Caki2 (cell line): ENCODE results near the gene KIF26B. TPM values are rescaled to one million over a fixed set of nuclear protein-coding genes. Genes with fewer than 3 reads are reported as not detected.
A peak's percentile ranks its signal among the peaks of the same experiment; 100 is the strongest.
"Not testable (repeated sequence)": the region's sequence is repeated elsewhere in the genome, so short reads cannot be mapped to it uniquely, and the experiment has no call there.

Source experiments
- DNase-seq: peaks from one replicate; pipeline ENCODE4 v3.0.0-alpha.2; 2015; ENCODE audit warnings: low read depth
- in situ Hi-C: cut with HindIII; loops from 2 replicates; pipeline ENCODE4 v1.10.0; 2016; ENCODE audit warnings: low sequenced_read_pairs, low pct_unique_long_range_greater_than_20kb, mixed read lengths
- total RNA-seq: library from RNA; depleted of rRNA; stranded (reverse); fragments of >200 nt; shearing (Covaris generic); gene quantifications from 2 replicates; pipeline ENCODE4 v1.2.3, GENCODE V29; 2014; ENCODE audit warnings: low replicate concordance

Gene KIF26B
- total RNA-seq, 1 experiment from 2014 or later = 1.1 TPM

DNA sequence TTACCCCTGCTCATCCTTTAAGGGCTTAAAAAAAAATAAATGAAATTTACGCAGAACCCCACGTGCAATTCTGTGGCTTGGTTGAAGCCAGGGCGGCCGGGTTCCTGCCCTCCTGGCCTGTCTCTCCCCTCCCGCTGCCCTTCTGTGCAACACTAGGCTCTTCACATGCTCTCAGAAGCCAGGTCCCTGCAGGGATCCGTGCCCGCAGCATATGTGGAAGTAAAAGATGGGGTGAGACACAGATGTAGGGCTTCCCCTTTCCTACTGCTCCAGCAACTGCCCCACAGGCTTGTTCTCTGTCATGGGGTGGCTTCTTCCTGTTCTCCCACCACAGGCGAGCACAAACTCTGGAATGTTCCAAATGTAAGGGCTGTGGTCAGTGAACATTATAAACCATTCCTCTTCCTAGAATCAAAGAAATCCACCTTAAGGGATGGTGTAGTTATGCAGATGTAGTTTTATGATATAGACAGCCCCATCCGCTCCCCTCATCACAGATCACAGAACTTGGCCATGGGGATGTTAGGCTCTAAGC lies 535.4 kb downstream of the KIF26B start:
- in situ Hi-C loops = no loop called here
- no peak for DNase-seq

DNA sequence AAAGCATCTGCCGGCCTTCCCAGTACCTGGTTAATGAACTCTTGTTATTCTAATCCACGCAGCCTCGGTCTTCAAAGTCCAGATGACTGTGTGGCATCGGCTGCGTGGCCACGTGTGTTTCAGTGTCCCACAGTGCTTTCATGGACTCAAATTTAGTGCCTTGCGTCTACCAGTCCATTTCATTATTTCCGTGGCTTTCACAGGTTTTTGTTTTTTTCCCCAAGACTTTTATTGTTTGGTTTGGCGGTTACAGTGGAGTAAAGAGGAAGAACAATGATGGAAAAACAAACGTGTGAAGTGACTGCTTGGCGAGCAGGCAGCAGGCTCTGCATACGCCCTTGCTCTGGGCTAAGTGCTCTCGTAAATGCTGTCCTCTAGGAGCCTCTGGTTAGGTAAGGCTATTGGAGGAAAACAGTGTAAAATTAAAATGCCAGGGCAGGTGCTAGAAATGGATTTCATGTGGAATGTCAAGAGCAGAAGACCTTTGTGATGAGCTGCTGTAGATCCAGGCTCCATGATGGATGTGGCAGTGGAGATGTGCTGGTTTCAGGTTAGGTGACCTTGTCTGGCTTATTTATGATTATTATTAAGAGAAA lies 536.3 kb downstream of the KIF26B start:
- in situ Hi-C loops = no loop called here
- DNase-seq = no peak

DNA sequence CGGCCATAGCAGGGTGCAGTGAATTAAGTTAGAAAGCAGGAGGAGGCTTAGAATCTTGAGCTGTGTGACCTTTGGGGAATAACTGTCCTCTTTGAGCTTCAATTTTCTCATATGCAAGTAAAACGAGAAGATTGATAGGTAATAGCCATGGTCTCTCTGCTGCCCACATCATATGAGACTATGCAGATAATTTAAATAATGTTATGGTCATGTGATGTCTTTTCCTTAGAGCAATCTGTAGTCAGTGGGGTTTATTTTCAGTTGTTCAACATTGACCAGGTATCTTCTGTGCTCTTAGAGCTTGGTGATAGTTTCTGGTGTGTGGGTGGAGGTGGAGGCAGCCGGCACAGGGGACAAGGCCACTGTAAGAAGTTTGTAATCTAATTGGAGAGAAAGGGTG lies 537.1 kb downstream of the KIF26B start:
- in situ Hi-C loops = no loop called here
- DNase-seq = no peak

DNA sequence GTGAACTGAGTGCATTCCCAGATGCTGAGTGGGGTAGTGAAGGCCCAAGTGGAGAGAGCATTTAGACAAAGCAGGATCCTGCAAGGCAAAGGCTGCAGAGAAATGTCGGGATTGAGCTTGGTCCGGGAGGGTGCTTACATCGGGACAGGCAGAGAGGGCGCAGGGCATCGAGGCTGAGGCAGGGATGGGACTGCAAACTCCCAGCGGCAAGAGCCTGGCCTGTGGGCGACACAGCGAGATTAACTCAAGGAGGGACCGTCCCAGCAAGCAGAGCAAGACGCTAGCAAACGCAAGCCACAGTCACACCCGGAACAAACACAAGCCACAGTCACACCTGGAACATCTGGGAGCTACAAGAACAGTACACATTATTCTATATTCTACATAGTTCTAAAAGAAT lies 537.5 kb downstream of the KIF26B start:
- in situ Hi-C loops = no loop called here
- no peak for DNase-seq

DNA sequence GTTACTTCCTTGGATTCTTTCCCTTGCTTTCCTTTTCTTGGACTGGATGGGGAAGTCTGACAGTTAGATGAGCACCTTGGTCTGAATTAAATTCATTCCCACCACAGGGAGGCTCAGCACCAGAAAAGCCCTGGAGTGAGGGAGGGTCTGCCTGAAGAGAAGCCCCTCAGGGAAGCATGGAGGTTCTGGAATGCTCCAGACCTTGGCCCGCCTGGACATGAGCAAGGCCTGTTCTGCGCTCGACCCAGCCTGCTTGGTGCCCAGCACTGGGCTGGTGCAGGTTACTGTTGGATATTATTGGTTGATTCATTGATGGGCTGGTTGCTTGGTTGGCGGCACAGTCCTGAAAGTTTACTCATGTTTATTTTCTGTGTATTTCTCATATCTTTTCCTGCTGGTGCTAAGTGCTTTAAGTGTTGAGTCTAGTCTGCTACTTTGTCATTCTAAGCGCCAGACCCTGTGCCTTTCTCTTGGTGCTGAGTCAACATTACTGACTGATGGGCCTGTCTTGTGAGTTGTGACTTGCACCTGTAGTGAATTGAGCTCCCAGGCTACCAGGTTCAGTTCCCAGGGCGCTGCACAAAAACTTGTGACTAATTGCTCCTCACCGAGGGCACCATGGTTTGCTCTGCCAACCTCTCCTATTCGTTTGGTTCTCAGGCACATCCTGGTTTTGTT lies 538.5 kb downstream of the KIF26B start:
- in situ Hi-C loops = no loop called here
- no peak for DNase-seq

DNA sequence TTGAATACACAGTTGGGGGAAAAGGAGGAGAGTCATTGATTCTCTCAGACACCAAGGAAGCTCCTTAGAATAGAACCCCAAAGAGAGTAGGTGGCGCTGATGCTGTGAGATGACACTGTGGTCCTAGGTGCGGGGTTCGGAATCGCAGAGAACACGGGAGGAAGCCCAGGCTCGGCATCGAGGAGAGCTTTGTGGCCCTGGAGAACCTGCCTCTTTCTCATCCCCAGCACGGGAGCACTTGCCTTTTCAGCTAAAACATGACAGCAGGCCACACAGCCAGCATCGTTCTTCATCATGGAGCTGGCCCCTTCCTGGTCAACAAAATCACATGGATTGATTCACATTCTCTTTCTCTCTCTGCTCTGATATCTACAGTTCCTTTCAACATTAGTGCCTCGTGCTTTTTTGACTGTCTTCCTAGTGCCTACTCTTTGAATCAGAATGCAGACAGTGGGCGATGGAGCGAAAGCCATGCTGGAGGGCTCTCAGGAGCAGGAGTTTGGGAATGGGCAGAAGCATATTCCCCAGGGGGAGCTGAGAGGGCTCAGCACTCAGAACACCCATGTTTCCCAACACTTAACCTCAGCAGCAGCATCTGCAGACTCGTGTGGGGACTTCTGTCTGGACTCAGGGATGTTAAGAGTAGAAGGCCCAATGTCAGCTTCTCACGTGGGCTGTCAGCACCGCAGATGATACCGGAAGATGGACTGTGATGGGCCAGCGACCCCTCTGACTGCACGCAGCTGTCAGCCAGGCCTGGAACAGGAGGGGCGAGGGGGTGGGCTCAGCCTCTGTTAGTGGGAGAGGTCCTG lies 539.4 kb downstream of the KIF26B start:
- in situ Hi-C loops = no loop called here
- no peak for DNase-seq

DNA sequence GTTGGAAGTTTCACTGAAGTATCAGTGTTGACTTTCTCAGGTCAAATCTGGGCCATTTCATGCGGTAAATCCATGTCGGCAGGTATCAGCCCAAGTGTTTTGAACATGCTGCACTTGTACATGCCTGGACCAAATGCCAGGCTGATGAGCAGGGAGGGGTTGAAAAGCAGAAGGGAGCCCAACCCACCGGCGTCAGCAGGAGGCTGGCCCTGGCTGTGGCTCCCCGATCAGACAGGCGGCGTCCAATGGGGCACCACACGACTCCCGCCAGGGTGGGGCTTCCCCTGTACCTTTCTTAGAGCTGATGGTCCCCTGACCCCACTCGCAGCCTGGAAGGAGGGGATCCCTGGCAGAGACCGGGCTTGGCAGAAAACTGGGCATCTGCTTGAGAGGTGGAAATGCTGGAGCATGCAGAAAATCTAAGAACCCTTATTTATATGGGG lies 540.0 kb downstream of the KIF26B start:
- in situ Hi-C loops = no loop called here
- no peak for DNase-seq

DNA sequence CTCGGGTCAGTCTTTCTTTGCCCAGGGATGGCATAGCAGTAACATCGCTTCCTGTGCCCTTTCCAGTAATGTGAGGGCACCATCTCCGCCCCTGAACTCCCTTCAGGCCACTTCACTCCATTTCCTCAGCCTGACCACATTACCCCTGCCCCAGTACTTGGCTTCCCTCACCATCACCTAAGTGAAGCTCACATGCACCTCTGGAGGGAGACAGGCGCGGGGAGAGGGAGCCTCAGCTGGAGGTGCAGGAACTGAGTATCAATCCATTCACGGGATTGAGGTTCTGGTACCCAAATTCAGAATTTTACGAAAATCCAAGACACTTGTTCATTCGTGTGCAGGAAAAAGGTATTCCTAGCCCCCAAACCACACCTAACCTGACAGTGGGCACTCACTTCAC lies 540.4 kb downstream of the KIF26B start:
- in situ Hi-C loops = no loop called here
- DNase-seq = no peak

DNA sequence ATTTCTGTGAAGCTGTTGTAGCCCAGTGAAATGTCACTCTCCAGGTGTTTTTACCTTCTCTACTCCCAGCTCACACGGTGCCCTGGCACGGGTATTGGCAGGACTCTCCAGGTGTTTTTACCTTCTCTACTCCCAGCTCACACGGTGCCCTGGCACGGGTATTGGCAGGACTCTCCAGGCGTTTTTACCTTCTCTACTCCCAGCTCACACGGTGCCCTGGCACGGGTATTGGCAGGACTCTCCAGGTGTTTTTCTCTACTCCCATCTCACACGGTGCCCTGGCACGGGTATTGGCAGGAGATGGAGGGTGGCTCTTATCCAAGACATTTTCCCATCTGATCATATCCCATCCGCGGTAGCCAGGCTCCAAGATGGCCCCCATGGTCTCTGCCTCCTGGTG lies 540.9 kb downstream of the KIF26B start:
- in situ Hi-C loops, DNase-seq: not testable (repeated sequence)

DNA sequence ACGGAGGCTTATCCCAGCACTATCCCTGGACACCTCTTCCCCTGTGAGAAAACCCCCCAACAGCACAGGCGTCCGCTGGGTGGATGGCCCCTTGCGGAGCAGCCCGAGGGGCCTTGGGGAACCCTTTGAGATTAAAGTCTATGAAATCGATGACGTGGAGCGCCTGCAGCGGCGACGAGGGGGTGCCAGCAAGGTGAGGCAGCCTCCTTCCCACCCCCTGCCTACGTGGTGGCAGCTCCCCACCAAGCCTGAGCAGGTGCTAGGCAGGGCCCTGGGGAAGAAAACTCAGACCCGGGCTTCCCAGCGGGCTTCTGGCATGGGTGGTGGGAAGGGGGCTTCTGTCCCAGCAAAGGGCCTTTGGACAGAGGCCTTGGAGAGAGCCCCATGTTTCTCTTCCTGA lies 543.3 kb downstream of the KIF26B start:
- no peak for DNase-seq
- in situ Hi-C loops = no loop called here

DNA sequence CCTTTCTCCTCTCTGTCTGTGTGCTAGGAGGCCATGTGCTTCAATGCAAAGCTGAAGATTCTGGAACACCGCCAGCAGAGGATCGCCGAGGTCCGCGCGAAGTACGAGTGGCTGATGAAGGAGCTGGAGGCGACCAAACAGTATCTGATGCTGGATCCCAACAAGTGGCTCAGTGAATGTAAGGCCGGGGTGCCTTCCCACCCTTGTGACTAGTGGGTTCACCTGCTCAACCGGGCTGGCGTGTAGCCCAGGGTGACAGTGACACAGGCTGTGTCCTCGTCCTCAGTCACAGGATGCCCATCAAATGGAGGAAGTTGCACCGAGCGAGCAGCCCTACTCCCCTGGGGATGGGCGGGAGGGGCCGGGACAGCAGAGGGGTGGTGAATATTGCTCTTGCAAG lies 544.1 kb downstream of the KIF26B start:
- in situ Hi-C loops = no loop called here
- no peak for DNase-seq

DNA sequence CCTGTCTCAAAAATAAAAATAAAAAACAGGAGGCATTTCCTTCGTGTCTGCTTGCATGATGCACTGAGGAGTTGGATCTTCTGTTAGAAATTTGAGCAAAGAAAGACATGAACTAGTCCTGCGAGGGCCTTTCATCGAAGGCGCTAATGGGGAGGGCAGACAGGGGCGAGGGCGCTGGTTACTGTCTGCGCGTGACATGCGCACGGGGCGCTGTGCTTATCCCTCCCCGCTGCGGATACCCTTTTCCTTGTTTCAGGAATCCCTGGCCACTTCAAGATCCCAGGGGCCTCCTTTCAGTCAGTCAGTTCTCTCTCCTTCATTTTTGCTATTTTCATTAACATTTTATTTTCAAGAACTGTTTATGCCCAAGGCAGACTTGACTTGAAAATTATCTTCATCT lies 545.8 kb downstream of the KIF26B start:
- in situ Hi-C loops = no loop called here
- DNase-seq = no peak

DNA sequence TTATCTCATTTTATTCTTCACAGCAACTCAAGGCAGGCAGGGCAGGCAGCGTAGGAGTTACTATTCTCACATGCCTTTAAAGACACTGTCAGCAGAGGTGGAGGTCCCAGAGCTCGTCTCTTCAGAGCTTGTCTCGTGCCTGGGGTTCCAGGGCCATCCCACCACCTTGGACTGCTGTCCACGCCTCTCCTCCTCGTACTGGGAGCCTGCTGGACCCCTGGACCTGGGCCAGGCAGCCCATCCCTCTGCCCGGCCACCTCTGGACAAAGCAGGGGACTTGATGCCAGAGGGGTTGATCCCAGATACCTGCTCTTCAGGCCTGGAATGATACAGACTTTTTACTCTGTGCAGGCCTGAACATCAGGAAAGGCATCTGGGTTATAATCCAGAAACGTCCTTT lies 546.8 kb downstream of the KIF26B start:
- in situ Hi-C loops = no loop called here
- no peak for DNase-seq

DNA sequence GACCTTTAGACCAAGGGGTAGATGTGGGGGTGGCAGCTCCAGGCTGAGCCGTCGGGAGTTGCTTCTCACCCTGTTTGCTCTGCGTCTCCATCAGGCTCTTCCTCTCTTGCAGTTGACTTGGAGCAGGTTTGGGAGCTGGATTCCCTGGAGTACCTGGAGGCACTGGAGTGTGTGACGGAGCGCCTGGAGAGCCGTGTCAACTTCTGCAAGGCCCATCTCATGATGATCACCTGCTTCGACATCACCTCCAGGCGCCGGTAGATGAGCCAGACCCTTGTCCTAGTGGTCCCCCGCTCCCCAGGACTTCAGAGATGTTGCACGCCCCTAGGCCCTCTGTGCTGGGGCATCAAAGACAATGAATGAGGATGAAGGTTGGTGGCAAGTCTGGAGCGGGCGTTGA lies 547.6 kb downstream of the KIF26B start:
- in situ Hi-C loops = no loop called here
- DNase-seq = no peak

DNA sequence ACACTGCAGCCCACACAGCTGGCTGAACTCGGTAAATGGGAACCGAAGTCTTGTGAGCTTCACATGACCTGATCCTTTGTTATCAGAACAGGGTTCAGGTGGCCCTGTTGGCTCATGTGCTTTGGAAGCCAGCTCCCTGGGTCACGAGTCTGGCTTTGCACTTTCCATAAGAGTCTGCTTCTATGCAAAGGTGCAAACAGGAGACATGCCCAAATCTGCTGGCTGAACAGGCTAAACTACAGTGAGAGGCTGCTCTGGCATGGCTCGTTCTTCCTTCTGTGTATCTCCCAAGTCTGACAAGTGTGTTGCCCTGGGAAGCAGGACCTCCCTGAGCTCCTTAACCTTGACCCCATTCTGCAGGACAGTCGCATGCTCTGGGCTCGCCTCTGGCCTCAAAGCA lies 549.6 kb downstream of the KIF26B start:
- no peak for DNase-seq
- in situ Hi-C loops = no loop called here

DNA sequence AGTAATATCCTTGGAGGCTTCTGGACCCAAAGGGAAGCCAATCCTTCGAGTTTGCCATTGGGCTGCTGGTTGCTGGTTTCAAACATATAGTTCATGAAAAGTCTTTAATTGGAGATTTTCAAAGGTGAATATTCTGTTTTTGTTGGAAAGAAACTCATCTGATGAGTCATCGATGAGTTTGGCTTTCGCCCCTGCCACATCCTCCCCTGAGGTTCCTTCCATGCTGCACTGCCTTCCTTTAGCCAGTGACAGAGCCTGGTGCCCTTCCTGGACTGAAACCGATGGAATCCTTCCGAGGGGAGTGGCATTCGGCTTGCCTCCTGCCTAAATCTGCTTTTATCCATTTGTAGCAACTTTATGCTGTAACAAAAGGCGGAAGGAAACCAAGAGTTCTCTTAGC lies 550.0 kb downstream of the KIF26B start:
- DNase-seq = peak; percentile 10
- in situ Hi-C loops = no loop called here

DNA sequence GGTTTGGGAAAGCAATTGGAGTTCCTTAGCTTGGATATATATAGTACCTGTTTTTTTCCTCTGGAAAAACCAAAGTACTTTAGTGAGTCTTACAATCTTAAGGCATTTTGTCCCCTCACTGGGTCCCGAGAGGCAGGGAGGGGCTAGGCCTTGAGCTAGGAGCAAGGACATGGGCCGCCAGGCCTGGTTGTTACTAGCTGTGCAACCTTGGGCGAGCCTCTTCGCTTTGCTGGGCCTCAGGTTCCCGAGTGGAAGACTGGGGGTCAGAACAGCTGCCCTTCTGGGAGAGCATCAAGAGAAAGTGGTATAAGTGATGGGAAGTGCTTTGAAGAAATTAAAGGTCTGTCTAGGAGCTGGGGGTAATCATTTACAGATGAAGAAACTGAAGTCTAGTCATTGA lies 553.2 kb downstream of the KIF26B start:
- in situ Hi-C loops = no loop called here
- no peak for DNase-seq

DNA sequence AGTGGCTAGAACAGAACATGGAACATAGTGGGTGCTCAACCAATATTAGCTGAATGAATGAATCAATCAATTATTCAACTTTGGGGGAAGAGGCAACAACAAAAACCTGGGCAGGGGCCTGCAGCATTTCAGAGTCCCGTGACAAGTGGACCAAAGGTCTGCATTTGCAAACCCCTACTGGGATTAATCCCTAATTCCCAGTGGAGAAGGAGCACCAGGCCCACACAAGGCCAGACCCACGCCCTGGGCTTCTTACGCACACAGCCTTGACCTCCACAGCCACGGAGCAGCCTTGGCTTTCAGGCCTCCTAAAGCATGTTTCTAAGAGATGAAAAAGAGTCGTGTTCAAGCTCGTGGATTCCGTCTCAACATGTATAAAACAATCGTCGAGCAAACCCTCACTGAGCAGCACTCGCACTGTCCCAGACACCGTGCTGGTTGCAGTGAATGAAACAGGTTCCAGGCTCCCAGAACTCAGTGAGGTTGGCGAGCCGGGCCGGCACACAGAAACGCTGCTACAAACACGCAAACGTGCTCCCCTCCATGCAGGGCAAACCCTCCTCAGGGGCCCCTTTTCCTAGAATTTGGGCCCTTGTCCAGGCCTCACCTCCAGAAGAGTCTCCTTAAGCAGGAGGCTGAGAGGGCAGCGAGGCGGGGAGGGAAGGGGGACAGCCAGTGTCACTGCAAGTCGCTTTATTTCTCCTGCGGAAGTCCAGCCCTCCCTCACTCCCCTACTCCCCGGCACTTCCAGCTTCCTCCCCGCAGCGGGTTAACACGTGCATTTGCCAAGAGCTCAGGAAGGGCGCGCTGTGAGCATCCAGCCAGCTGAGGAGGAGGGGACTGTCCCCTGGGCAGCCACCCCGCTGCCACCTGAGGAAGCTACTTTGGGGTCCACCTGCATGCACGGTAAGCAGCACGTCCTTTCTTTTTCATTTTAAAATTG lies 556.4 kb downstream of the KIF26B start:
- in situ Hi-C loops = no loop called here
- no peak for DNase-seq
